T-cell (primary cell): Measurements from ENCODE around the gene SVOPL. TPM values are rescaled to one million over a fixed set of nuclear protein-coding genes. Genes with fewer than 3 reads are reported as not detected.

Source experiments
- ATAC-seq, 4 experiments: fragments of 200-7000 bp in 3 of 4; fragments of 150-1000 bp in 1 of 4; cut with Tn5 transposase; replicated peaks in 1 of 4; 1 replicate in 3 of 4; 2 replicates in 1 of 4; pipeline ENCODE4 v1.10.0; 2021; ENCODE audit warnings: moderate library complexity in 3 of 4, mild to moderate bottlenecking in 2 of 4, moderate number of reproducible peaks in 1 of 4
- CTCF ChIA-PET, 2 donors: fragments of 300-600 bp; sonication (Branson Sonifier 250); formaldehyde crosslinking; loops; one replicate each; lab custom pipeline; 2022; ENCODE audit warnings: antibody characterized with exemption in 2 of 2; lab: Charles Lee
- POLR2A ChIA-PET, 2 donors: fragments of 300-600 bp; sonication (Branson Sonifier 250); formaldehyde crosslinking; loops; one replicate each; lab custom pipeline; 2022; ENCODE audit warnings: antibody characterized with exemption in 2 of 2; lab: Charles Lee
- DNase-seq, 35 experiments: peaks; one replicate each; pipeline versions ENCODE4 v3.0.0 to v3.0.0-alpha.2; 2013 to 2023
- H3K27ac ChIP-seq: one replicate; pipeline ENCODE4 v1.5.1; 2013; ENCODE audit warnings: low read length
- H3K27me3 ChIP-seq, 2 experiments: replicated peaks in 1 of 2; 1 replicate in 1 of 2; 2 replicates in 1 of 2; pipeline versions ENCODE4 v1.6.1 to v1.7.0; 2013; ENCODE audit warnings: low read length in 1 of 2, mixed read lengths in 1 of 2; ENCODE audit not compliant: control insufficient read depth in 2 of 2, insufficient read depth in 2 of 2; ENCODE audit errors: extremely low read depth in 1 of 2
- H3K36me3 ChIP-seq, 2 donors: 1 replicate in 1 of 2; 2 replicates in 1 of 2; pipeline versions ENCODE4 v1.6.1 to v1.7.0; 2013; ENCODE audit warnings: low read length in 1 of 2; ENCODE audit not compliant: control insufficient read depth in 2 of 2, insufficient read depth in 1 of 2; ENCODE audit errors: extremely low read depth in 1 of 2
- H3K4me1 ChIP-seq, 2 experiments: 1 replicate in 1 of 2; 2 replicates in 1 of 2; pipeline versions ENCODE4 v1.6.1 to v1.7.0; 2013; ENCODE audit warnings: low read length in 2 of 2, mixed read lengths in 1 of 2; ENCODE audit not compliant: insufficient read depth in 2 of 2, control insufficient read depth in 1 of 2; ENCODE audit errors: extremely low read depth in 1 of 2
- H3K4me3 ChIP-seq, 2 donors: 1 replicate in 1 of 2; 2 replicates in 1 of 2; pipeline versions ENCODE4 v1.5.1 to v1.7.0; 2013; ENCODE audit warnings: mild to moderate bottlenecking in 2 of 2, low read length in 1 of 2, moderate library complexity in 1 of 2; ENCODE audit not compliant: control insufficient read depth in 1 of 2; ENCODE audit errors: extremely low read depth in 1 of 2
- H3K9me3 ChIP-seq: 2 replicates; pipeline ENCODE4 v1.7.0; 2013
- H3K27ac Mint-ChIP-seq, 2 donors: one replicate each; pipeline ENCODE4 v1.8.0; 2020 to 2021; ENCODE audit warnings: mild to moderate bottlenecking in 2 of 2, mixed read lengths in 2 of 2
- H3K27me3 Mint-ChIP-seq, 2 donors: one replicate each; pipeline ENCODE4 v1.8.0; 2021 to 2022; ENCODE audit warnings: mixed read lengths in 2 of 2
- H3K36me3 Mint-ChIP-seq: one replicate; pipeline ENCODE4 v1.8.0; 2021; ENCODE audit warnings: mixed read lengths
- H3K4me1 Mint-ChIP-seq, 3 donors: one replicate each; pipeline ENCODE4 v1.8.0; 2020 to 2022; ENCODE audit warnings: mixed read lengths in 3 of 3, mild to moderate bottlenecking in 1 of 3
- H3K4me3 Mint-ChIP-seq, 3 donors: one replicate each; pipeline ENCODE4 v1.8.0; 2020 to 2022; ENCODE audit warnings: mild to moderate bottlenecking in 3 of 3, mixed read lengths in 3 of 3, moderate library complexity in 3 of 3
- H3K9me3 Mint-ChIP-seq, 3 donors: one replicate each; pipeline ENCODE4 v1.8.0; 2020 to 2022; ENCODE audit warnings: mixed read lengths in 3 of 3
- WGBS: methylation state at CpG from one replicate; pipeline ENCODE4 v1.1.5; 2013; ENCODE audit warnings: missing lambda C conversion rate; ENCODE audit not compliant: insufficient coverage; 5-methylcytosine and 5-hydroxymethylcytosine counted together
- total RNA-seq, 35 experiments: library from RNA in 6 of 35; stranded (reverse) in 6 of 35; fragments of 120-200 nt in 1 of 35; gene quantifications; one replicate each; pipeline versions ENCODE4 v1.2.1 to v1.2.4 and lab custom pipeline; 2013 to 2026

Gene SVOPL
- total RNA-seq, 5 donors from 2014 or later (not counting 1 experiment from before 2014, with no cell fraction given), result 1.2 TPM; not detected in 4

- Histone ChIP-seq H3K9me3 (peaks cover 12% of the 10 kb centered on the region), H3K36me3 (peaks cover 19 to 83% of the 10 kb centered on the region in 2 donors), H3K27ac (no peak overlapping the region), H3K4me3 (no peak overlapping the region), H3K4me1 (no peaks in the 10 kb centered on the region), H3K27me3 (no peaks in the 10 kb centered on the region)
- CTCF ChIA-PET, result interaction anchor here in 1 of 2 donors (0.6 kb wide), 1 partner anchor 25 kb away, joined by 3 read pairs; no protein-coding TSS in a partner anchor
- no CpG with 5 or more reads among the region's 4 CpGs for WGBS
- ATAC-seq, result no peak
- H3K4me3 Mint-ChIP-seq, result no peak overlapping the region
- POLR2A ChIA-PET, result no interaction called here
- H3K27ac Mint-ChIP-seq, result no peak overlapping the region
- H3K36me3 Mint-ChIP-seq, result peaks cover 97% of the 10 kb centered on the region
- no peak for DNase-seq
- peaks cover 18 to 55% (median 40%) of the 10 kb centered on the region in 3 donors for H3K9me3 Mint-ChIP-seq
- no peaks in the 10 kb centered on the region for H3K27me3 Mint-ChIP-seq
- H3K4me1 Mint-ChIP-seq, result no peaks in the 10 kb centered on the region
These were observed 146.5 kb downstream of the SVOPL start for GRCh38 chr7:138554674-138555073.

GRCh38 chr7:138553805-138554204 lies 147.4 kb downstream of the SVOPL start:
- Mint-ChIP-seq H3K27ac (no peak overlapping the region), H3K4me3 (no peak overlapping the region), H3K4me1 (no peaks in the 10 kb centered on the region), H3K36me3 (peaks cover 96% of the 10 kb centered on the region), H3K9me3 (peaks cover 24 to 53% (median 41%) of the 10 kb centered on the region in 3 donors), H3K27me3 (no peaks in the 10 kb centered on the region)
- Histone ChIP-seq H3K27me3 (no peaks in the 10 kb centered on the region), H3K9me3 (peaks cover 12% of the 10 kb centered on the region), H3K27ac (no peak overlapping the region), H3K36me3 (peaks cover 19 to 81% of the 10 kb centered on the region in 2 donors), H3K4me1 (no peaks in the 10 kb centered on the region), H3K4me3 (peak overlapping the region in 1 of 2 donors; percentile 26)
- ChIA-PET POLR2A (no interaction called here), CTCF (interaction anchor here in 1 of 2 donors (0.6 kb wide), 1 partner anchor 25 kb away, joined by 3 read pairs; no protein-coding TSS in a partner anchor)
- ATAC-seq, result no peak
- WGBS, result 100% methylated on average over 1 of the region's 4 CpGs
- DNase-seq, result no peak

GRCh38 chr7:138551102-138551501 lies 150.1 kb downstream of the SVOPL start:
- Mint-ChIP-seq H3K27ac (no peak overlapping the region), H3K36me3 (peaks cover 87% of the 10 kb centered on the region), H3K4me1 (no peaks in the 10 kb centered on the region), H3K9me3 (peaks cover 16 to 29% (median 24%) of the 10 kb centered on the region in 3 donors), H3K27me3 (no peaks in the 10 kb centered on the region), H3K4me3 (no peak overlapping the region)
- POLR2A ChIA-PET, result interaction anchor here in 1 of 2 donors (0.6 kb wide), 2 partner anchors 19 to 360 kb away, joined by 3 to 6 read pairs; no protein-coding TSS in a partner anchor
- Histone ChIP-seq H3K4me3 (no peak overlapping the region), H3K36me3 (peaks cover 10 to 59% of the 10 kb centered on the region in 2 donors), H3K4me1 (no peaks in the 10 kb centered on the region), H3K9me3 (peaks cover 6% of the 10 kb centered on the region), H3K27ac (no peak overlapping the region), H3K27me3 (no peaks in the 10 kb centered on the region)
- no CpG with 5 or more reads among the region's 3 CpGs for WGBS
- ATAC-seq (no peak), DNase-seq (no peak)
- CTCF ChIA-PET, result no interaction called here

- Histone ChIP-seq H3K27me3 (no peaks in the 10 kb centered on the region), H3K4me3 (no peak overlapping the region), H3K36me3 (peaks cover 10 to 55% of the 10 kb centered on the region in 2 donors), H3K27ac (no peak overlapping the region), H3K4me1 (no peaks in the 10 kb centered on the region), H3K9me3 (peaks cover 2% of the 10 kb centered on the region)
- Mint-ChIP-seq H3K27me3 (no peaks in the 10 kb centered on the region), H3K9me3 (peaks cover 19 to 29% (median 24%) of the 10 kb centered on the region in 3 donors), H3K4me3 (no peak overlapping the region), H3K27ac (no peak overlapping the region), H3K36me3 (peaks cover 87% of the 10 kb centered on the region), H3K4me1 (no peaks in the 10 kb centered on the region)
- ChIA-PET POLR2A (no interaction called here), CTCF (interaction anchor here in 1 of 2 donors (0.7 kb wide), 1 partner anchor 249 kb away, joined by 4 read pairs; no protein-coding TSS in a partner anchor)
- ATAC-seq (no peak), DNase-seq (no peak)
- no CpG with 5 or more reads among the region's 3 CpGs for WGBS
These were observed 150.8 kb downstream of the SVOPL start for GRCh38 chr7:138550337-138550736.

GRCh38 chr7:138549082-138549481 lies 152.1 kb downstream of the SVOPL start:
- H3K27me3 Mint-ChIP-seq, result no peaks in the 10 kb centered on the region
- Histone ChIP-seq H3K27ac (no peak overlapping the region), H3K4me3 (no peak overlapping the region), H3K27me3 (no peaks in the 10 kb centered on the region), H3K4me1 (no peaks in the 10 kb centered on the region), H3K9me3 (peaks cover 2% of the 10 kb centered on the region), H3K36me3 (peaks cover 10 to 52% of the 10 kb centered on the region in 2 donors)
- H3K27ac Mint-ChIP-seq, result no peak overlapping the region
- 71% methylated on average over 1 of the region's 1 CpG for WGBS
- H3K4me3 Mint-ChIP-seq, result no peak overlapping the region
- no peak for ATAC-seq
- DNase-seq, result no peak
- ChIA-PET POLR2A (no interaction called here), CTCF (interaction anchor here in 1 of 2 donors (0.5 kb wide), 1 partner anchor 75 kb away, joined by 4 read pairs; no protein-coding TSS in a partner anchor)
- no peaks in the 10 kb centered on the region for H3K4me1 Mint-ChIP-seq
- H3K9me3 Mint-ChIP-seq, result peaks cover 18 to 21% (median 19%) of the 10 kb centered on the region in 3 donors
- peaks cover 88% of the 10 kb centered on the region for H3K36me3 Mint-ChIP-seq

- H3K4me3 ChIP-seq, result no peak overlapping the region
- peaks cover 0 to 5% (median 3%) of the 10 kb centered on the region in 3 donors for H3K4me1 Mint-ChIP-seq
- H3K27ac Mint-ChIP-seq, result no peak overlapping the region
- peaks cover 2% of the 10 kb centered on the region for H3K9me3 ChIP-seq
- DNase-seq, result no peak
- peaks cover 79% of the 10 kb centered on the region for H3K36me3 Mint-ChIP-seq
- no peak overlapping the region for H3K27ac ChIP-seq
- H3K4me3 Mint-ChIP-seq, result no peak overlapping the region
- ChIA-PET POLR2A (no interaction called here), CTCF (no interaction called here)
- no peaks in the 10 kb centered on the region for H3K27me3 Mint-ChIP-seq
- no peaks in the 10 kb centered on the region for H3K4me1 ChIP-seq
- peaks cover 11 to 19% (median 14%) of the 10 kb centered on the region in 3 donors for H3K9me3 Mint-ChIP-seq
- no CpG with 5 or more reads among the region's 2 CpGs for WGBS
- no peaks in the 10 kb centered on the region for H3K27me3 ChIP-seq
- H3K36me3 ChIP-seq, result peaks cover 10 to 36% of the 10 kb centered on the region in 2 donors
- no peak for ATAC-seq
These were observed 154.3 kb downstream of the SVOPL start for GRCh38 chr7:138546829-138547228.
